Stimulated activated naive CD8-positive, alpha-beta T cell treated with anti-CD3 and anti-CD28 coated beads, Interleukin-15, Interleukin-2, amounts not matched to agents 100 U/mL and 50 U/mL, for 24 hours (primary cell): ENCODE results near the gene CBLB.
"Not testable (repeated sequence)": the region's sequence is repeated elsewhere in the genome, so short reads cannot be mapped to it uniquely, and the experiment has no call there.

Source experiments
- ATAC-seq: fragments of 150-1000 bp; cut with Tn5 transposase; one replicate; pipeline ENCODE4 v1.10.0; 2021
- DNase-seq: peaks from one replicate; pipeline ENCODE4 v3.0.0; 2021

CBLB gene

GRCh38 chr3:105816833-105817232 is 52.0 kb downstream of the CBLB start:
- no peak for ATAC-seq

GRCh38 chr3:105815331-105815730 is 53.5 kb downstream of the CBLB start:
- not testable (repeated sequence) for ATAC-seq, DNase-seq

More at GRCh38 chr3:105816833-105817232, 52.0 kb downstream of the CBLB start:
- DNase-seq: no peak

GRCh38 chr3:105813710-105814109 is 55.1 kb downstream of the CBLB start:
- no peak for DNase-seq

GRCh38 chr3:105812194-105812586 is 56.6 kb downstream of the CBLB start:
- DNase-seq (no peak), ATAC-seq (no peak)

More at GRCh38 chr3:105813710-105814109, 55.1 kb downstream of the CBLB start:
- no peak for ATAC-seq

- DNase-seq (no peak), ATAC-seq (no peak)
Measured at GRCh38 chr3:105811518-105812193, 57.2 kb downstream of the CBLB start.

- no peak for ATAC-seq
- no peak for DNase-seq
Measured at GRCh38 chr3:105809208-105809888, 59.5 kb downstream of the CBLB start.

GRCh38 chr3:105807701-105808100 is 61.1 kb downstream of the CBLB start:
- ATAC-seq (no peak), DNase-seq (no peak)

GRCh38 chr3:105807146-105807545 is 61.7 kb downstream of the CBLB start:
- no peak for DNase-seq
- no peak for ATAC-seq

- peak; percentile 88 for ATAC-seq
- DNase-seq: no peak
Measured at GRCh38 chr3:105806359-105806758, 62.5 kb downstream of the CBLB start.

GRCh38 chr3:105805404-105805803 is 63.4 kb downstream of the CBLB start:
- DNase-seq (no peak), ATAC-seq (no peak)

- no peak for DNase-seq
- no peak for ATAC-seq
Measured at GRCh38 chr3:105802118-105802706, 66.6 kb downstream of the CBLB start.

- peak; percentile 72 for ATAC-seq
- DNase-seq: no peak
Measured at GRCh38 chr3:105801397-105801796, 67.4 kb downstream of the CBLB start.

GRCh38 chr3:105800320-105800719 is 68.5 kb downstream of the CBLB start:
- ATAC-seq (no peak), DNase-seq (no peak)

GRCh38 chr3:105799286-105799685 is 69.5 kb downstream of the CBLB start:
- DNase-seq (no peak), ATAC-seq (no peak)

GRCh38 chr3:105798381-105798934 is 70.4 kb downstream of the CBLB start:
- ATAC-seq (peak; percentile 41), DNase-seq (no peak)

- ATAC-seq (no peak), DNase-seq (no peak)
Measured at GRCh38 chr3:105793040-105793439, 75.8 kb downstream of the CBLB start.

- ATAC-seq (peak; percentile 62), DNase-seq (no peak)
Measured at GRCh38 chr3:105791919-105792786, 76.7 kb downstream of the CBLB start.

GRCh38 chr3:105791131-105791530 is 77.7 kb downstream of the CBLB start:
- DNase-seq (no peak), ATAC-seq (no peak)

GRCh38 chr3:105790534-105790933 is 78.3 kb downstream of the CBLB start:
- no peak for DNase-seq
- no peak for ATAC-seq

- ATAC-seq (no peak), DNase-seq (no peak)
Measured at GRCh38 chr3:105788593-105788992, 80.2 kb downstream of the CBLB start.

- DNase-seq (no peak), ATAC-seq (no peak)
Measured at GRCh38 chr3:105787453-105787852, 81.4 kb downstream of the CBLB start.

GRCh38 chr3:105786990-105787389 is 81.8 kb downstream of the CBLB start:
- ATAC-seq (no peak), DNase-seq (no peak)
